ENCODE measurements around the gene NGRN.

- TF ChIP-seq POLR2A (IDR thresholded peaks at IDR 0.05; ENCODE audit: extremely low read depth, insufficient read length) (peak; percentile 62), MYC (IDR thresholded peaks at IDR 0.05; ENCODE audit: low read depth, low read length) (peak; percentile 19)
- TF ChIP-seq, protein P1, sequence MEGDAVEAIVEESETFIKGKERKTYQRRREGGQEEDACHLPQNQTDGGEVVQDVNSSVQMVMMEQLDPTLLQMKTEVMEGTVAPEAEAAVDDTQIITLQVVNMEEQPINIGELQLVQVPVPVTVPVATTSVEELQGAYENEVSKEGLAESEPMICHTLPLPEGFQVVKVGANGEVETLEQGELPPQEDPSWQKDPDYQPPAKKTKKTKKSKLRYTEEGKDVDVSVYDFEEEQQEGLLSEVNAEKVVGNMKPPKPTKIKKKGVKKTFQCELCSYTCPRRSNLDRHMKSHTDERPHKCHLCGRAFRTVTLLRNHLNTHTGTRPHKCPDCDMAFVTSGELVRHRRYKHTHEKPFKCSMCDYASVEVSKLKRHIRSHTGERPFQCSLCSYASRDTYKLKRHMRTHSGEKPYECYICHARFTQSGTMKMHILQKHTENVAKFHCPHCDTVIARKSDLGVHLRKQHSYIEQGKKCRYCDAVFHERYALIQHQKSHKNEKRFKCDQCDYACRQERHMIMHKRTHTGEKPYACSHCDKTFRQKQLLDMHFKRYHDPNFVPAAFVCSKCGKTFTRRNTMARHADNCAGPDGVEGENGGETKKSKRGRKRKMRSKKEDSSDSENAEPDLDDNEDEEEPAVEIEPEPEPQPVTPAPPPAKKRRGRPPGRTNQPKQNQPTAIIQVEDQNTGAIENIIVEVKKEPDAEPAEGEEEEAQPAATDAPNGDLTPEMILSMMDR (IDR thresholded peaks at IDR 0.05; ENCODE audit: low read depth, low read length): no peak
- TF ChIP-seq, protein P2, sequence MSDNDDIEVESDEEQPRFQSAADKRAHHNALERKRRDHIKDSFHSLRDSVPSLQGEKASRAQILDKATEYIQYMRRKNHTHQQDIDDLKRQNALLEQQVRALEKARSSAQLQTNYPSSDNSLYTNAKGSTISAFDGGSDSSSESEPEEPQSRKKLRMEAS (IDR thresholded peaks at IDR 0.05; ENCODE audit: low read depth, low read length): peak; percentile 57; the same call in 1 of the 2 replicates
Measured at GRCh38 chr15:90234096-90234988, 31.1 kb upstream of the NGRN start, which contains the start of gene GDPGP1.

All from NB4 (cell line).